ENCODE data around the gene ACSM3.

ACSM3 gene

GRCh38 chr16:20744922-20745440, 18.8 kb upstream of the ACSM3 start:
- TF ChIP-seq CTCF (IDR thresholded peaks at IDR 0.05; ENCODE audit: borderline replicate concordance, control extremely low read depth, extremely low read depth, insufficient read depth, missing control alignments), result no peak
- in situ Hi-C loops (cut with MboI; ENCODE audit: low sequenced_read_pairs, unreplicated experiment), result no loop called here
- no peak for DNase-seq (ENCODE audit: low spot score)

DNA sequence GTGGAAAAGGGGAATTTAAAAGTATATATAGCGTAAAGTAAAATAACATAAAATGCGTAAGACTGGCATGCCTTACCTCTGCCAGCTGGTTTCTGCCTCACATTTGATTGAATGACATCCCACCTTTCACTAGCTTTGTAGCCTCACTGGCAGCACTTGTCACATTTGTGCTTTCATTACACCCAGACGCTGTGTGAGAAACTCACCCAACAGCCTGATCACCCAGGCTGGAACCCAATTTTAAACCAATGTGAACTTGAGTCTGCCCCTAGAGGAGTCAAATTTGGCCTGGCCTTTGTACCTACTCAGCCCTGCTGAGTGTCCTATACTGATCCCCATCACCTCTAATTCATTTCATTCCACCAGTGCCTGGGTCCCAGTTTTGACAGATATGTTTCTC, 17.4 kb upstream of the ACSM3 start:
- no peak for TF ChIP-seq CTCF (IDR thresholded peaks at IDR 0.05; ENCODE audit: borderline replicate concordance, control extremely low read depth, extremely low read depth, insufficient read depth, missing control alignments)
- in situ Hi-C loops (cut with MboI; ENCODE audit: low sequenced_read_pairs, unreplicated experiment), result no loop called here

DNA sequence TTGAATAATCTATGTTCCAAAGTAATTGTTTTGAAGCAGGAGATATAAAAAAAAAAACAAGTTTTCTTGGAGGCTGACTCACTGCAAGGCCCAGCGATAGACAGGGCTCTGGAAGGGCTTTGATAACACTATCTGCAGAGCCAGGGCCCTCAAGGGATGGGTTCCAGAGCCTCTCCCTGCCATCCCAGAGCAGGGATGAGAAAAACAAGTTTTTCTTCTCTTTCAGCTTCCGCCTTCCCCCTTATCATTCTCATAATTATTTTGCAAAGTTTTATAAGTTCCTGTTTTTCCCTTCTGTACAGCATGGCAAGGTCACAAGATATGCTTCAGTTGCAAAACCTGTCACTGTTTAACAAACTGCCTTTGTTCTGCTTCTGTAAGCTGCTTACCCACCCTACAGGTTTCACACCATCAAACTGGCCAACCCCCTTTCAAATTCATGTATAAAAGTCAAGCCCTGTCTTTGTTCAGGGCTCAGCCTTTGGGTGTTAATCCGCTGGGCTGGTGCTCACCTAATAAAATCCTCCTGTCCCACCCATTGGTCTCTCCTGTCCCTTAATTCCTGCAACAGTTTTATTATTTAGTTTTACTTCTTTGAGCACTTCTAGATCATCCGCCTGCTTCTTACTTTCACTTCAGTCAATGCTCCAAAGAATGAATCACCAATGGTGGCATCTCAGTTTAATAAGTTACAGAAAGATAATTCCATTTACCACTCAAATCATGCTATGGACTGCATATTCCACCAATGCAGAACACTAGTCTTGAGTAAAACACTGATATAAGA, 16.6 kb upstream of the ACSM3 start:
- TF ChIP-seq CTCF (IDR thresholded peaks at IDR 0.05; ENCODE audit: borderline replicate concordance, control extremely low read depth, extremely low read depth, insufficient read depth, missing control alignments), result no peak
- no peak for DNase-seq (ENCODE audit: low spot score)
- in situ Hi-C loops (cut with MboI; ENCODE audit: low sequenced_read_pairs, unreplicated experiment), result no loop called here

More for the DNA sequence above, 17.4 kb upstream of the ACSM3 start:
- DNase-seq (ENCODE audit: low spot score), result no peak

GRCh38 chr16:20749474-20749873, 14.3 kb upstream of the ACSM3 start:
- no peak for TF ChIP-seq CTCF (IDR thresholded peaks at IDR 0.05; ENCODE audit: borderline replicate concordance, control extremely low read depth, extremely low read depth, insufficient read depth, missing control alignments)
- in situ Hi-C loops (cut with MboI; ENCODE audit: low sequenced_read_pairs, unreplicated experiment), result no loop called here
- DNase-seq (ENCODE audit: low spot score), result no peak

DNA sequence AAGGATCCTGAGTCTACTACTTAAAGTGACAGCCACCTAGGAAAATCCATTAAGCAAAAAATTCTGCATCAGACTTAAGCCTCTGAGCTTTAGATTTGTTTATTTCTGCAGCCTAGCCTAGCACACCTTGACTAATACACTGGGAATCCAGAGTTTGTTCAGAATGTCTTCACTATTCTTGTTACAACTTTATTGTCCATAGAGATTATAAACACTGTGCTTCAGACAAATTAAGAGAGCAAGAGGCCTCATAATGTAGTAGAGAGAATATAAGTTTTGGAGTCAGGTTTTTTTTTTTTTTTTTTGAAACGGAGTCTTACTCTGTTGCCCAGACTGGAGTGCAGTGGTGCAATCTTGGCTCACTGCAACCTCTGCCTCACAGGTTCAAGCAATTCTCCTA, 13.3 kb upstream of the ACSM3 start:
- DNase-seq (ENCODE audit: low spot score), result no peak
- in situ Hi-C loops (cut with MboI; ENCODE audit: low sequenced_read_pairs, unreplicated experiment), result no loop called here
- no peak for TF ChIP-seq CTCF (IDR thresholded peaks at IDR 0.05; ENCODE audit: borderline replicate concordance, control extremely low read depth, extremely low read depth, insufficient read depth, missing control alignments)

DNA sequence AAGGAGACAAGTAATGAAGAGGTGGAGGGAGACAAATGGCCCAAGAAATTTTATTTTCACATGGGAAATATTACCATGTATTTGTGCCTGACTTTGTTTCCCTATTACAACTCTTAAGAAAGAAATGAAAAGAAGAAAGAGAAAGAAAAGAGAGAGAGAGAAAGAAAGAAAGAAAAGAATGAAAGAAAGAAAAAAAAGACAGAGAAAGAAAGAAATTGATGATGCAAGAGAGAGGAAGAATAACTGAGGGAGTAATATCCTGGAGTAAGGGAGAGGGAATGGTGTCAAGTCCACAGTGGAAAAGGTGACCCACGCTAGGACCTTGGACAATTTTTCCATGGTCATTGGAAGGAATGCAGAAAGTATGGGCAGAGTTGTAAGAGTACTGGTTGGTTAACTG, 10.1 kb upstream of the ACSM3 start:
- no peak for TF ChIP-seq CTCF (IDR thresholded peaks at IDR 0.05; ENCODE audit: borderline replicate concordance, control extremely low read depth, extremely low read depth, insufficient read depth, missing control alignments)
- in situ Hi-C loops (cut with MboI; ENCODE audit: low sequenced_read_pairs, unreplicated experiment), result no loop called here

More for the DNA sequence above, 10.1 kb upstream of the ACSM3 start:
- DNase-seq (ENCODE audit: low spot score), result no peak
